HepG2 (cell line): Measurements from ENCODE around the gene DCST2. TPM values are rescaled to one million over a fixed set of nuclear protein-coding genes. Genes with fewer than 3 reads are reported as not detected.

Experiments used
- CSRNP2 ChIP-seq: sonication (generic); formaldehyde crosslinking; conservative IDR thresholded peaks from 2 replicates; pipeline ENCODE4 v1.8.0; 2022; ENCODE audit warnings: low read depth, missing genetic modification reagents
- DDIT3 ChIP-seq: sonication (generic); formaldehyde crosslinking; IDR thresholded peaks from 2 replicates; pipeline ENCODE4 v1.4.0; 2020; ENCODE audit warnings: mild to moderate bottlenecking, missing genetic modification reagents
- DRAP1 ChIP-seq: IDR thresholded peaks from 2 replicates; pipeline ENCODE4 v1.6.1; 2016; ENCODE audit warnings: missing genetic modification reagents, missing compliant biosample characterization
- HDAC6 ChIP-seq: fragments of 200-600 bp; sonication (generic); IDR thresholded peaks from 2 replicates; pipeline ENCODE4 v1.7.0; 2017; ENCODE audit warnings: mild to moderate bottlenecking, antibody characterized with exemption, low read length, low read depth
- HNRNPLL ChIP-seq: fragments of 200-400 bp; formaldehyde crosslinking; IDR thresholded peaks from 2 replicates; pipeline ENCODE4 v1.6.1; 2017; ENCODE audit warnings: mild to moderate bottlenecking, low read depth, low read length; ENCODE audit not compliant: poor library complexity, severe bottlenecking
- HOXA9 ChIP-seq: sonication (generic); formaldehyde crosslinking; IDR thresholded peaks from 2 replicates; pipeline ENCODE4 v1.8.1; 2022; ENCODE audit warnings: missing genetic modification reagents, mild to moderate bottlenecking, moderate library complexity, borderline replicate concordance
- NFE2L1 ChIP-seq: sonication (generic); formaldehyde crosslinking; IDR thresholded peaks from 2 replicates; pipeline ENCODE4 v1.4.0; 2020; ENCODE audit warnings: missing genetic modification reagents, mild to moderate bottlenecking, borderline replicate concordance
- NFE2L2 ChIP-seq: fragments of 150-350 bp; IDR thresholded peaks from 2 replicates; pipeline ENCODE4 v1.6.1; 2014; ENCODE audit warnings: low read length
- PAX8 ChIP-seq: sonication (generic); formaldehyde crosslinking; IDR thresholded peaks from 2 replicates; pipeline ENCODE4 v1.8.0; 2022; ENCODE audit warnings: mild to moderate bottlenecking, missing genetic modification reagents, borderline replicate concordance
- PLSCR1 ChIP-seq: sonication (generic); formaldehyde crosslinking; IDR thresholded peaks from 2 replicates; pipeline ENCODE4 v1.5.0; 2020; ENCODE audit warnings: missing genetic modification reagents, mild to moderate bottlenecking, borderline replicate concordance
- SNAI1 ChIP-seq: sonication (generic); formaldehyde crosslinking; IDR thresholded peaks from 2 replicates; pipeline ENCODE4 v1.5.0; 2020; ENCODE audit warnings: mild to moderate bottlenecking, missing genetic modification reagents, borderline replicate concordance
- SOX6 ChIP-seq, 2 experiments: fragments of 450-650 bp in 1 of 2; sonication (generic) in 1 of 2; formaldehyde crosslinking in 1 of 2; IDR thresholded peaks; 2 replicates each; pipeline versions ENCODE4 v1.4.0 to v1.6.1; 2017 to 2020; ENCODE audit warnings: antibody characterized with exemption in 1 of 2, mild to moderate bottlenecking in 1 of 2, missing genetic modification reagents in 1 of 2
- SRY ChIP-seq: sonication (generic); formaldehyde crosslinking; IDR thresholded peaks from 2 replicates; pipeline ENCODE4 v1.8.0; 2022; ENCODE audit warnings: mild to moderate bottlenecking, missing genetic modification reagents
- TOPORS ChIP-seq: sonication (generic); formaldehyde crosslinking; IDR thresholded peaks from 2 replicates; pipeline ENCODE4 v1.8.0; 2023; ENCODE audit warnings: mild to moderate bottlenecking, missing genetic modification reagents
- ZBTB1 ChIP-seq: sonication (generic); formaldehyde crosslinking; IDR thresholded peaks from 2 replicates; pipeline ENCODE4 v1.4.0; 2020; ENCODE audit warnings: missing genetic modification reagents, borderline replicate concordance
- ZIK1 ChIP-seq: sonication (generic); formaldehyde crosslinking; IDR thresholded peaks from 2 replicates; pipeline ENCODE4 v1.5.0; 2020; ENCODE audit warnings: mild to moderate bottlenecking, low read depth, missing genetic modification reagents, borderline replicate concordance
- ZKSCAN1 ChIP-seq: fragments of 150-350 bp; IDR thresholded peaks from 2 replicates; pipeline ENCODE4 v1.6.1; 2014; ENCODE audit warnings: low read length
- ZNF296 ChIP-seq: sonication (generic); formaldehyde crosslinking; conservative IDR thresholded peaks from 2 replicates; pipeline ENCODE4 v1.5.0; 2020; ENCODE audit warnings: mild to moderate bottlenecking, missing genetic modification reagents
- ZNF414 ChIP-seq: sonication (generic); formaldehyde crosslinking; IDR thresholded peaks from 2 replicates; pipeline ENCODE4 v1.5.0; 2020; ENCODE audit warnings: missing genetic modification reagents
- ZNF501 ChIP-seq: sonication (generic); formaldehyde crosslinking; IDR thresholded peaks from 2 replicates; pipeline ENCODE4 v1.5.1; 2020; ENCODE audit warnings: mild to moderate bottlenecking, moderate library complexity, missing genetic modification reagents
- ZNF552 ChIP-seq: sonication (generic); formaldehyde crosslinking; IDR thresholded peaks from 2 replicates; pipeline ENCODE4 v1.9.0; 2022; ENCODE audit warnings: missing genetic modification reagents, mild to moderate bottlenecking, borderline replicate concordance
- ZNF616 ChIP-seq: sonication (generic); formaldehyde crosslinking; IDR thresholded peaks from 2 replicates; pipeline ENCODE4 v1.5.0; 2020; ENCODE audit warnings: low read depth, mild to moderate bottlenecking, missing genetic modification reagents
- ZSCAN21 ChIP-seq: sonication (generic); formaldehyde crosslinking; IDR thresholded peaks from 2 replicates; pipeline ENCODE4 v1.8.0; 2022; ENCODE audit warnings: mild to moderate bottlenecking, missing genetic modification reagents, moderate library complexity, borderline replicate concordance
- ZUFSP ChIP-seq: sonication (generic); formaldehyde crosslinking; IDR thresholded peaks from 2 replicates; pipeline ENCODE4 v1.9.0; 2021; ENCODE audit warnings: missing genetic modification reagents, mild to moderate bottlenecking, borderline replicate concordance
- polyA plus RNA-seq, 8 experiments: library from polyadenylated mRNA; depleted of rRNA in 3 of 8; stranded (reverse) in 7 of 8; unstranded in 1 of 8; fragments of >200 nt; fragmentation: Illumina TruSeq in 4 of 8; extraction: Trizol in 4 of 8; gene quantifications; 2 replicates each; pipeline versions ENCODE4 v1.2.1 to v1.2.3, GENCODE V29; 2011 to 2016; ENCODE audit warnings: low read depth in 4 of 8, missing spikeins in 1 of 8, mixed read lengths in 1 of 8; ENCODE audit not compliant: insufficient read depth in 1 of 8
- total RNA-seq, 5 experiments: library from RNA; depleted of rRNA; stranded (reverse); fragments of >200 nt; fragmentation: Illumina TruSeq; extraction: Trizol; gene quantifications; 2 replicates each; pipeline ENCODE4 v1.2.3, GENCODE V29; 2016; ENCODE audit warnings: low read depth in 1 of 5

DCST2 gene
- total and polyA plus RNA-seq, 2 of the 13 experiments (the other 11 are each of a cell fraction or from before 2014, with no cell fraction given): 0.74 TPM; not detected in 1

- TF ChIP-seq CSRNP2 (CRISPR knock-in tag): no peak
- TF ChIP-seq ZSCAN21 (CRISPR knock-in tag): 0 out of 2 replicates have a peak, but pooled peaks have one; percentile 18
- TF ChIP-seq SNAI1: no peak
- TF ChIP-seq ZIK1 (CRISPR knock-in tag): 0 out of 2 replicates have a peak, but pooled peaks have one; percentile 30
- TF ChIP-seq TOPORS (CRISPR knock-in tag): no peak; the same call in 1 of the 2 replicates
- no peak for TF ChIP-seq HDAC6
- no peak for TF ChIP-seq ZNF552 (CRISPR knock-in tag)
- TF ChIP-seq ZNF616 (CRISPR knock-in tag): peak; percentile 5; the same call in 1 of the 2 replicates
- TF ChIP-seq DRAP1 (CRISPR knock-in tag): peak; percentile 79
- TF ChIP-seq ZKSCAN1: no peak
- TF ChIP-seq ZNF414 (CRISPR knock-in tag): no peak
- TF ChIP-seq HNRNPLL: no peak
- no peak for TF ChIP-seq ZBTB1 (CRISPR knock-in tag)
- no peak for TF ChIP-seq ZNF501
- TF ChIP-seq ZUFSP (CRISPR knock-in tag): no peak
- no peak; the same call in 1 of the 2 replicates for TF ChIP-seq HOXA9 (CRISPR knock-in tag)
- TF ChIP-seq PLSCR1 (CRISPR knock-in tag): no peak
- no peak for TF ChIP-seq DDIT3
- TF ChIP-seq SOX6 (IDR thresholded peaks at IDR 0.05): no peak
- TF ChIP-seq SOX6 (CRISPR knock-in tag; IDR thresholded peaks at IDR 0.05): 0 out of 2 replicates have a peak, but pooled peaks have one; percentile 13
- TF ChIP-seq PAX8: no peak
- no peak for TF ChIP-seq NFE2L2
- TF ChIP-seq NFE2L1 (CRISPR knock-in tag): no peak
- no peak for TF ChIP-seq SRY (CRISPR knock-in tag)
- no peak for TF ChIP-seq ZNF296
Measured at GRCh38 chr1:154974808-154975408, 58.7 kb downstream of the DCST2 start (continued).
